OCI-LY3 (cell line): ENCODE data around the gene LEUTX.

Experiments
- H2AFZ ChIP-seq: fragments of 200-600, 300-600 bp; shearing (Covaris generic); 2 replicates; pipeline ENCODE4 v1.6.0; 2014; ENCODE audit warnings: antibody characterized with exemption, low read depth, low read length
- H3K27ac ChIP-seq: fragments of 200-600, 300-600 bp; sonication (generic); 2 replicates; pipeline ENCODE4 v1.5.1; 2014; ENCODE audit warnings: mild to moderate bottlenecking, low read length, moderate library complexity, mixed read lengths
- H3K27me3 ChIP-seq: fragments of 200-600, 300-600 bp; sonication (generic); 2 replicates; pipeline ENCODE4 v1.6.1; 2014; ENCODE audit warnings: low read depth, low read length, mixed read lengths
- H3K36me3 ChIP-seq: fragments of 200-600, 300-600 bp; sonication (generic); replicated peaks from 2 replicates; pipeline ENCODE3; 2014; ENCODE audit warnings: low read depth, low read length, mixed read lengths
- H3K4me1 ChIP-seq: fragments of 300-600, 200-600 bp; sonication (generic); 2 replicates; pipeline ENCODE4 v1.6.1; 2014; ENCODE audit warnings: low read length, mixed read lengths
- H3K4me2 ChIP-seq: fragments of 200-600, 300-600 bp; sonication (generic); 2 replicates; pipeline ENCODE4 v1.6.1; 2014; ENCODE audit warnings: low read length, mixed read lengths
- H3K4me3 ChIP-seq: fragments of 300-600, 200-600 bp; sonication (generic); 2 replicates; pipeline ENCODE4 v1.5.1; 2014; ENCODE audit warnings: antibody characterized with exemption, mild to moderate bottlenecking, low read length, moderate library complexity
- H3K79me2 ChIP-seq: fragments of 300-600, 200-600 bp; shearing (Covaris generic); 2 replicates; pipeline ENCODE4 v1.6.1; 2014; ENCODE audit warnings: mild to moderate bottlenecking, low read length, mixed read lengths
- H3K9ac ChIP-seq: fragments of 300-600, 200-600 bp; shearing (Covaris generic); 2 replicates; pipeline ENCODE4 v1.6.0; 2014; ENCODE audit warnings: mild to moderate bottlenecking, low read length, moderate library complexity
- H3K9me3 ChIP-seq: fragments of 200-600, 300-600 bp; shearing (Covaris generic); 2 replicates; pipeline ENCODE4 v1.6.1; 2014; ENCODE audit warnings: low read length, mixed read lengths; ENCODE audit not compliant: insufficient read depth
- H4K20me1 ChIP-seq: fragments of 200-600, 300-600 bp; sonication (generic); 2 replicates; pipeline ENCODE4 v1.6.1; 2016; ENCODE audit warnings: low read length, mixed read lengths; ENCODE audit not compliant: insufficient read depth
- EZH2phosphoT487 ChIP-seq: fragments of 200-600 bp; shearing (Covaris generic); IDR thresholded peaks from 2 replicates; pipeline ENCODE4 v1.6.1; 2018; ENCODE audit warnings: antibody characterized with exemption, mixed run types, low read depth
- TF ChIP-seq, protein P1 (sequence below): fragments of 200-600, 300-600 bp; sonication (generic); IDR thresholded peaks from 2 replicates; pipeline ENCODE4 v1.5.1; 2014; ENCODE audit warnings: antibody characterized with exemption, low read length, low read depth

The LEUTX gene

GRCh38 chr19:39825531-39826076, 47.0 kb downstream of the LEUTX start:
- TF ChIP-seq, protein P1, sequence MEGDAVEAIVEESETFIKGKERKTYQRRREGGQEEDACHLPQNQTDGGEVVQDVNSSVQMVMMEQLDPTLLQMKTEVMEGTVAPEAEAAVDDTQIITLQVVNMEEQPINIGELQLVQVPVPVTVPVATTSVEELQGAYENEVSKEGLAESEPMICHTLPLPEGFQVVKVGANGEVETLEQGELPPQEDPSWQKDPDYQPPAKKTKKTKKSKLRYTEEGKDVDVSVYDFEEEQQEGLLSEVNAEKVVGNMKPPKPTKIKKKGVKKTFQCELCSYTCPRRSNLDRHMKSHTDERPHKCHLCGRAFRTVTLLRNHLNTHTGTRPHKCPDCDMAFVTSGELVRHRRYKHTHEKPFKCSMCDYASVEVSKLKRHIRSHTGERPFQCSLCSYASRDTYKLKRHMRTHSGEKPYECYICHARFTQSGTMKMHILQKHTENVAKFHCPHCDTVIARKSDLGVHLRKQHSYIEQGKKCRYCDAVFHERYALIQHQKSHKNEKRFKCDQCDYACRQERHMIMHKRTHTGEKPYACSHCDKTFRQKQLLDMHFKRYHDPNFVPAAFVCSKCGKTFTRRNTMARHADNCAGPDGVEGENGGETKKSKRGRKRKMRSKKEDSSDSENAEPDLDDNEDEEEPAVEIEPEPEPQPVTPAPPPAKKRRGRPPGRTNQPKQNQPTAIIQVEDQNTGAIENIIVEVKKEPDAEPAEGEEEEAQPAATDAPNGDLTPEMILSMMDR: no peak
- no peak for TF ChIP-seq EZH2phosphoT487
- Histone ChIP-seq H3K27ac (no peak overlapping the region), H3K4me3 (no peak overlapping the region), H2AFZ (no peak overlapping the region), H3K4me2 (no peak overlapping the region), H3K9ac (no peak overlapping the region), H3K9me3 (no peaks in the 10 kb centered on the region), H4K20me1 (no peaks in the 10 kb centered on the region), H3K4me1 (no peaks in the 10 kb centered on the region), H3K27me3 (no peaks in the 10 kb centered on the region), H3K36me3 (peaks cover 58% of the 10 kb centered on the region), H3K79me2 (no peaks in the 10 kb centered on the region)

DNA sequence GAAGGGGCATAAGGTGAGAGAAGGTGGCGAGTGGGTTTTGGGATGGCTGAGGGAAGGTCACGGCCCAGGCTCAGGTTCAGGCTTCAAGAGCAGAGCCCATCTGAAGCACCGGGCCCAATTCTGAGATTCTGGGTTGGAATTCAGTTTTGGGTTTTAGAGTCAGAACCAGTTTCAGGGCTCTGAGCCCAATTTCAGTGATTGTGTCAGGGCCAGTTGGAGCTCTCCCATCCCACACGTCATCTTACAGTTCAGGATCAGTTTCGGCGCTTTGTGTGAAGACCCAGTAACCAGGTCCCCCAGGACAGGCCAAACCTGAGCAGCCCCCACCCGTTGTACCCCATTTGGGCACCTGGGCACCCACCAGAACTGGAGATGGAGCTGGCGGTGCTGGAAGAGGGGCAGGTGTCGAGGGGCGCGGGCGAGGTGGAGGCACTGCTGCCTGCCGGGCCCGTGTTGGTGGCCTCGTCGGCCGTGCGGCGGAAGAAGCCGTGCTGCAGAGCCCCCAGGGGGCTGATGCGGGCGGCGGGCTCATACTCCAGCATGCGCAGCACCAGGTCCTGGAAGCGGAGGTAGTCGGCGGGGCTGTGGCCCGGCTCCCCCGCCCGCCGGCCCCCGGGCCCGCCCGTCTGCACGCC, 47.8 kb downstream of the LEUTX start:
- Histone ChIP-seq H3K4me3 (no peak overlapping the region), H3K36me3 (peaks cover 62% of the 10 kb centered on the region), H3K9me3 (no peaks in the 10 kb centered on the region), H4K20me1 (no peaks in the 10 kb centered on the region), H2AFZ (no peak overlapping the region), H3K79me2 (no peaks in the 10 kb centered on the region), H3K9ac (no peak overlapping the region), H3K4me2 (no peak overlapping the region), H3K27ac (no peak overlapping the region), H3K4me1 (no peaks in the 10 kb centered on the region), H3K27me3 (no peaks in the 10 kb centered on the region)
- TF ChIP-seq, protein P1: no peak
- no peak for TF ChIP-seq EZH2phosphoT487

- TF ChIP-seq, protein P1: no peak
- no peak for TF ChIP-seq EZH2phosphoT487
- Histone ChIP-seq H3K36me3 (peaks cover 68% of the 10 kb centered on the region), H3K4me3 (no peak overlapping the region), H3K9ac (no peak overlapping the region), H3K27ac (no peak overlapping the region), H3K9me3 (no peaks in the 10 kb centered on the region), H3K4me2 (no peak overlapping the region), H4K20me1 (no peaks in the 10 kb centered on the region), H3K4me1 (no peaks in the 10 kb centered on the region), H3K27me3 (no peaks in the 10 kb centered on the region), H3K79me2 (no peaks in the 10 kb centered on the region; the same call in 1 of the 2 replicates), H2AFZ (no peak overlapping the region)
Observed at GRCh38 chr19:39827216-39827615, 48.6 kb downstream of the LEUTX start.

DNA sequence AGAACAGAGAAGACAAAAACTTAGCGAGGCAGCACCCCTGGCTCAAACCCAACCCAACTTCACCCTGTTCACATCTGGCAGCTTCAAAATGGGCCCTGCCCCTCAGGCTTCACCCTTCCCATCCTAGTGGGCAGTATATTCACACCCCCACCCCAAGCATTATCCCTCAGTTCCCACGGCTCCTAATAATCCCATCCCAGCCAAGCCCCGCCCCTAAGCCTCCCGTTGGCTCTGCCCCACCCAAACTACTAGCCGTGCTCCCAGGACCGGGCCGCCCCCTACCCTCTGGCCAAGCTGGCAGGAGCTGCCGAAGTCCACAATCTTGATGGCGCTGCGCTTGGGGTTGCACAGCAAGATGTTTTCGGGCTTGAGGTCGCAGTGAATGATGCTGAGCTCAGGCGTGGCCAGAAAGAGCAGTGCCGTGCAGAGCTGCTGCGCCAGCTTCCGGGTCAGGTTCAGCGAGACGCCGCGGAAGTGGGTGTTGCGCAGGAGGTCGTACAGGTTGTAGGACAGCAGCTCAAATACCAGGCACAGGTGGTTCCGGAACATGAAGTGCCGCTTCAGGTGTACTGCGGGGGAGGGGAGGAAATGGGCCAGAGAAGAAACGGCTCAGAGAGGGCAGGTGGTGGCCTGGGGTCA, 49.5 kb downstream of the LEUTX start:
- TF ChIP-seq EZH2phosphoT487: no peak
- TF ChIP-seq, protein P1: no peak
- no peaks in the 10 kb centered on the region for H4K20me1 ChIP-seq
- no peak overlapping the region for H3K4me2 ChIP-seq
- H3K4me1 ChIP-seq: no peaks in the 10 kb centered on the region
- no peak overlapping the region for H3K27ac ChIP-seq
- no peaks in the 10 kb centered on the region for H3K9me3 ChIP-seq
- H3K36me3 ChIP-seq: peaks cover 70% of the 10 kb centered on the region
- no peaks in the 10 kb centered on the region for H3K27me3 ChIP-seq
- H3K79me2 ChIP-seq: peaks cover 9% of the 10 kb centered on the region
- H3K4me3 ChIP-seq: no peak overlapping the region
- no peak overlapping the region for H2AFZ ChIP-seq
- no peak overlapping the region for H3K9ac ChIP-seq
